WI38 (cell line): ENCODE measurements around the gene DTNB.

Experiments
- H3K4me3 ChIP-seq: 2 replicates; pipeline ENCODE4 v1.5.1; 2011; ENCODE audit warnings: low read depth, mild to moderate bottlenecking, control low read depth, low read length
- TF ChIP-seq, protein P1 (sequence below): IDR thresholded peaks from 2 replicates; pipeline ENCODE4 v1.5.1; 2012; ENCODE audit warnings: low read depth, mild to moderate bottlenecking, control low read depth, low read length

The DTNB gene

DNA sequence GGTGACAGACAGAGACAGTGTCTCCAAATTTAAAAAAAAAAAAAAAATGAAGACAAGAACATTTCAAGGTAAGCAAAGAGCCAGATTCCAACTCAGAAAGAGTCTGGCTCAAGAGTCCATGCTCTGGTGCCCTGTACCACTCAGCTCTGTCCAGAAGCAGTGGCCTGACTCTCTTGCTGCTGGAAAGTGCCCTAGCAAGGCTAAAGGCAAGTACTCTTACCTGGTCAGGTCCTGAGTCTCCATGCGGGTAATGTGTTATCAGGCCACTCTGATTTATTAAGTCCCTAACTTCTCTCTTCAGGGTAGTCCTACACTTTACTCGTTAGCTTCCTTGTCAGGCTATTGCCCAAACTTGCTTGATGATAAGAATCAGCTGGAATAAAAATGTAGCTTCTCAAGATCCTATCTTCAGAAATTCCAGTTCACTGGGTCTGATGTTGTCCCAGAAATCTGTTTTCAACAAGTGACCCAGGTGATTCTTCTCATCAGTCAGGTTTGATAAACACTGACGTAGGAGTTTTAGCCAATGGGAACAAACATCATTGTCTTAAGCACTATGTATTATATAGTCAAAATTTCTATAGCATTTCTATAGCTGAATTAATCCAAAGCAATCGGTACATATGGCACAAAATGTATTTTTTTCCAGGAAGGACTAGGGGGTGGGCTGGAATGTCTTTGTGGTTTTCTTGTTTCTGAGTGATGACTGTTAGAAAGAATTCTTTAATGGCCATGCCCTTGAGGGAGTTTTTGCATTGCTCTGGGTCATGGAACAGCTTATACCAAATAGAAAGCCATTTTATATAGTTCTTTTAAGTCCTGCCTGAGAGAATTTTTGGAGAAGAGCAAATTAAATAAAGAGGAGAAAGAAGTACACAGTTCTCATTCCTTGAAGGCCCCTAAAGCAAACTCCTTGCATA, 191.7 kb downstream of the DTNB start:
- H3K4me3 ChIP-seq: no peak overlapping the region
- TF ChIP-seq, protein P1, sequence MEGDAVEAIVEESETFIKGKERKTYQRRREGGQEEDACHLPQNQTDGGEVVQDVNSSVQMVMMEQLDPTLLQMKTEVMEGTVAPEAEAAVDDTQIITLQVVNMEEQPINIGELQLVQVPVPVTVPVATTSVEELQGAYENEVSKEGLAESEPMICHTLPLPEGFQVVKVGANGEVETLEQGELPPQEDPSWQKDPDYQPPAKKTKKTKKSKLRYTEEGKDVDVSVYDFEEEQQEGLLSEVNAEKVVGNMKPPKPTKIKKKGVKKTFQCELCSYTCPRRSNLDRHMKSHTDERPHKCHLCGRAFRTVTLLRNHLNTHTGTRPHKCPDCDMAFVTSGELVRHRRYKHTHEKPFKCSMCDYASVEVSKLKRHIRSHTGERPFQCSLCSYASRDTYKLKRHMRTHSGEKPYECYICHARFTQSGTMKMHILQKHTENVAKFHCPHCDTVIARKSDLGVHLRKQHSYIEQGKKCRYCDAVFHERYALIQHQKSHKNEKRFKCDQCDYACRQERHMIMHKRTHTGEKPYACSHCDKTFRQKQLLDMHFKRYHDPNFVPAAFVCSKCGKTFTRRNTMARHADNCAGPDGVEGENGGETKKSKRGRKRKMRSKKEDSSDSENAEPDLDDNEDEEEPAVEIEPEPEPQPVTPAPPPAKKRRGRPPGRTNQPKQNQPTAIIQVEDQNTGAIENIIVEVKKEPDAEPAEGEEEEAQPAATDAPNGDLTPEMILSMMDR: no peak

DNA sequence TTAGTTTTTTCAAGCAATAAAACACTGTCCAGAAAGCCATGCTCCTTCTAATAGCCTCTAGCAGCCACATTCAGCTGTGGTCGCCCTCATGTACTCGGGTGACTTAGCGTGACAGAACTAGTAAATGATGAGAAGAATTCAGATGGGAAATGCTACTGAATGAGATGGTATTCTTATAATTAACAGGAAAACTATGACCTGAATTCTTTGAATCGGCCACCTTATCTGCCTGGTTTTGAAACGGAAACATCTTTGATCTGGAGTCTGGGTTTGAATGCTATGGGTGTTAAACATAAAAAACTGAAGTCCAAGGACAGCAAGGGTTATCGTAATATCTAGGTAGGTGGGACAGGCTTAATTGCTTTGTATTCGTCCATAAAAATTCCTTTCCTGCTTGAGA, 192.8 kb downstream of the DTNB start:
- no peak overlapping the region for H3K4me3 ChIP-seq
- TF ChIP-seq, protein P1: no peak

DNA sequence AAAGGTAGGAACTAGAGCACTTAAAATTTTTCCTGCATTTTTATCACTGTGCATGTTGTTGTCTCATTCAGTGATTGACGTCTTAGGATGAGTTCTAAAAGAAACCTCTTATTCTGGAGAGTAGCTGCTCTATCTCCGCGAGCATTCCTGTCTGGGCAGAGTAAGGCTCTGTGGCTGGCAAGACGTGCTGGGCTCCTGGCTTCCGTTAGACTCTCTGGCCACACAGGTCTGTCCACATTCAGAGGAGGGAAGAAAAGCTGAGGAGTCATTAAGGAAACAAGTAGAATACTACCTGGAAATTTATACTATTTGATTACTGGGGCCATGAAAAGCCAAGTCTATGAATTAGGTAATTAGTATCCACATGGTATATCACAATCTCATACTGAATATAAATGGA, 193.6 kb downstream of the DTNB start:
- no peak overlapping the region for H3K4me3 ChIP-seq
- TF ChIP-seq, protein P1: no peak

DNA sequence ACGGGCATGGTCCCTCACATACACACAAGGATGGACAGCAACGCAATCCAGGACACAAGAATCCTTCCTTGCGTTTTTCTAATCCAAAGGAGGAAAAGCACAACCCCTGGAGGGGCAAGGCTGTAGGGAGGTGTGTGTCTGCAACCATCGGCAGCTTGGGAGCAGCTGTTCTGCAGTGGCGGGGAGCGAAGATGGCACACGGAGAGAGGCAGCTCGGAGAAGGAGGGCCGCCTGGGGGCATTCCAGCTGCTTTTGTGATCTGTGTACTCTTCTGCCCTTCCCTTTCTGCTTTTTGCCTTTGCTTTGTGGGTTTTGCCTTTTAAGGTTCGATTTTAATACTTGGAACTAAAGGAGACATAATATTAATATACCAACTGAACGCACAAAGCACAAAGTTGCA, 194.6 kb downstream of the DTNB start:
- H3K4me3 ChIP-seq: no peak overlapping the region
- TF ChIP-seq, protein P1: no peak

DNA sequence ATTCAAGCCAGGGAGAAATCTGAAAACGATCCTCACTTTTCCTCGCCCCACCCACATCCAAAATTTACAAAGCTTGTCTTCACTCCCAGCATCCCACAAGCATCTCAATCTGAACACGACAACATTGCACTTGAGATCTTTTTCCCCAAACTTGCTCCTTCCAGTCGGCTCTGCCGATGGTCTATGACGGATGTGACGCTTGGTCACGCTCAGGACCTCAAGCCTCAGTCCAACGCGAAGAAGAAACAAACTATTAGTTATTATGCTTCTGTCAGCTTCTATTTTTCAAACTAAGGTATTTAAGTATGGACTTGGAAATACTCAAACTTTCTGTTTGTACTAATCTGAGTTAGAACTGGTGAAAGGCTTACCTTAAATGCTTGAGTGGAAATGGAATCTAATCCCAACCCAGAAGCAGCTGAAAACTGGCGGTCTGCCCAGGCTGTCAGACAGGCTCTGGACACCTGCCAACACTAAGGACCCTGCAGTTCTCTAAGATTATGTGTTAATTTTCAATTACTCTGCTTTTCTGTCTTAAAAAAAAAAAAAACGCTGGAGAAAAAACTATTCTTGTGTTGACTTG, 199.5 kb downstream of the DTNB start:
- no peak overlapping the region for H3K4me3 ChIP-seq
- TF ChIP-seq, protein P1: no peak

DNA sequence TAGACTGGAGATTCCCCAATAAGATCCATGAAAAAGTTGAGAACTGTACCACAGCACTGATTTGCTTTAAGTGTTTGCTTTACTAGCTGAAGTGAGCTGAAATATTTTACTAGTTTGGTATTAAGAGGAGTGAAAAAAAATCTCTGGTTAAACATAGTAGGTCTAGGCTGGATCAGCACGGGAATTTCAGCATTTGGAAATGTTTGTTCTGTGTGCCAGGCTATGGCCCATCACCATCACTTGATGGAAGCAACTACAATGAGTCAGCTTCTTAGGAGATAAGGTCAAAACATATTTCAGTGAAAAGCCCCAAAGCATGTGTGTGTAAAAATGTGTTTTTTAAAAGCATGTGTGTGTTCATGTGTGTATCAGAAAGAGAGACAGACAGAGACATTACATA, 200.2 kb downstream of the DTNB start:
- TF ChIP-seq, protein P1: no peak
- H3K4me3 ChIP-seq: no peak overlapping the region

DNA sequence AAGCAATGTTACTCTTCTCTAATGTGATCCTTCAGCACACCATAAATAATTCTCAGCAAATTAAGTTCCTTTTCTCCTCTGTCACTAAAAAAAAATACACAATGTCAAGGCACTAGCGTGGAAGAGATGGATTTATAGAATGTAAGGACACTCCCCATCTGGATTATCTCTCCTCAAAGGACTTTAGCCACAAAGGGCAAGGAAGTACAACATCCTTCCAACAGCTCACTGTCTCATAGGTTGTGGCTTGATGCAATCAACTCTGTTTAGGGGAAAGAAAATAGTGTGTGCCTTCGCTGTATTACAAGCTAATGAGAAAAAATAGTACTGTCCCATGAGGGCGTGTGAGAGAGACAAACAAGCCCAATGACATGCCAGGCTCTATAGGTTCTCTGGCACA, 202.6 kb downstream of the DTNB start:
- TF ChIP-seq, protein P1: no peak
- no peak overlapping the region for H3K4me3 ChIP-seq
